HuH-7.5 (cell line): Measurements from ENCODE around the gene AGTPBP1.

Experiments
- DNase-seq: peaks from one replicate; pipeline ENCODE4 v3.0.0; 2011; ENCODE audit warnings: low spot score

Gene AGTPBP1

GRCh38 chr9:85536514-85536913 is 205.2 kb downstream of the AGTPBP1 start:
- DNase-seq: no peak

GRCh38 chr9:85536076-85536475 is 205.7 kb downstream of the AGTPBP1 start:
- no peak for DNase-seq

- DNase-seq: no peak
Measured at GRCh38 chr9:85534340-85534739, 207.4 kb downstream of the AGTPBP1 start.

- DNase-seq: no peak
Measured at GRCh38 chr9:85533538-85533937, 208.2 kb downstream of the AGTPBP1 start.

GRCh38 chr9:85530721-85531120 is 211.0 kb downstream of the AGTPBP1 start:
- DNase-seq: no peak

GRCh38 chr9:85528607-85529006 is 213.1 kb downstream of the AGTPBP1 start:
- DNase-seq: no peak

GRCh38 chr9:85528142-85528541 is 213.6 kb downstream of the AGTPBP1 start:
- no peak for DNase-seq

- no peak for DNase-seq
Measured at GRCh38 chr9:85527331-85528020, 214.3 kb downstream of the AGTPBP1 start.

- DNase-seq: no peak
Measured at GRCh38 chr9:85524531-85524930, 217.2 kb downstream of the AGTPBP1 start.

- no peak for DNase-seq
Measured at GRCh38 chr9:85523202-85523601, 218.6 kb downstream of the AGTPBP1 start.

GRCh38 chr9:85522459-85523092 is 219.2 kb downstream of the AGTPBP1 start:
- no peak for DNase-seq

GRCh38 chr9:85521371-85522197 is 220.2 kb downstream of the AGTPBP1 start:
- no peak for DNase-seq

- no peak for DNase-seq
Measured at GRCh38 chr9:85516976-85517637, 224.6 kb downstream of the AGTPBP1 start.

GRCh38 chr9:85516455-85516854 is 225.3 kb downstream of the AGTPBP1 start:
- no peak for DNase-seq

GRCh38 chr9:85515021-85515420 is 226.7 kb downstream of the AGTPBP1 start:
- no peak for DNase-seq

- no peak for DNase-seq
Measured at GRCh38 chr9:85514256-85514655, 227.5 kb downstream of the AGTPBP1 start.

- DNase-seq: no peak
Measured at GRCh38 chr9:85511746-85512145, 230.0 kb downstream of the AGTPBP1 start.

GRCh38 chr9:85510830-85511504 is 230.8 kb downstream of the AGTPBP1 start:
- DNase-seq: no peak

GRCh38 chr9:85508616-85509015 is 233.1 kb downstream of the AGTPBP1 start:
- no peak for DNase-seq

- DNase-seq: no peak
Measured at GRCh38 chr9:85505612-85506011, 236.1 kb downstream of the AGTPBP1 start.

- no peak for DNase-seq
Measured at GRCh38 chr9:85502815-85503655, 238.7 kb downstream of the AGTPBP1 start.
